Activated naive CD4-positive, alpha-beta T cell treated with anti-CD3 and anti-CD28 coated beads for 36 hours (primary cell): ENCODE measurements around the gene ANO6. TPM values are rescaled to one million over a fixed set of nuclear protein-coding genes. Genes with fewer than 3 reads are reported as not detected.
A peak's percentile ranks its signal among the peaks of the same experiment; 100 is the strongest.
"Not testable (repeated sequence)": the region's sequence is repeated elsewhere in the genome, so short reads cannot be mapped to it uniquely, and the experiment has no call there.

ENCODE experiments used
- CTCF ChIA-PET: fragments of 350-600 bp; sonication (Branson Sonifier 250); formaldehyde crosslinking; loops from one replicate; lab custom pipeline; 2021; ENCODE audit warnings: antibody characterized with exemption; lab: Charles Lee
- DNase-seq: peaks from one replicate; pipeline ENCODE4 v3.0.0-alpha.2; 2020
- H3K27ac Mint-ChIP-seq: one replicate; pipeline ENCODE4 v1.8.0; 2021; ENCODE audit warnings: mild to moderate bottlenecking, mixed read lengths
- H3K27me3 Mint-ChIP-seq: one replicate; pipeline ENCODE4 v1.8.0; 2021; ENCODE audit warnings: low read depth, mixed read lengths
- H3K36me3 Mint-ChIP-seq: one replicate; pipeline ENCODE4 v1.8.0; 2021; ENCODE audit warnings: low read depth, mixed read lengths
- H3K4me1 Mint-ChIP-seq: one replicate; pipeline ENCODE4 v1.8.0; 2021; ENCODE audit warnings: low read depth, mixed read lengths
- H3K4me3 Mint-ChIP-seq: one replicate; pipeline ENCODE4 v1.8.0; 2021; ENCODE audit warnings: mild to moderate bottlenecking, moderate library complexity, mixed read lengths
- H3K9me3 Mint-ChIP-seq: one replicate; pipeline ENCODE4 v1.8.0; 2021; ENCODE audit warnings: mixed read lengths
- intact Hi-C: fragments of 100-400 bp; cut with micrococcal nuclease; formaldehyde crosslinking; loops from one replicate; pipeline ENCODE4 v1.15.1; 2023
- total RNA-seq, 2 experiments: library from RNA; stranded (reverse); gene quantifications; one replicate each; pipeline ENCODE4 v1.2.3, GENCODE V29; 2021

Gene ANO6
- total RNA-seq, 2 experiments from 2014 or later = 12.9 to 14.6 TPM

DNA sequence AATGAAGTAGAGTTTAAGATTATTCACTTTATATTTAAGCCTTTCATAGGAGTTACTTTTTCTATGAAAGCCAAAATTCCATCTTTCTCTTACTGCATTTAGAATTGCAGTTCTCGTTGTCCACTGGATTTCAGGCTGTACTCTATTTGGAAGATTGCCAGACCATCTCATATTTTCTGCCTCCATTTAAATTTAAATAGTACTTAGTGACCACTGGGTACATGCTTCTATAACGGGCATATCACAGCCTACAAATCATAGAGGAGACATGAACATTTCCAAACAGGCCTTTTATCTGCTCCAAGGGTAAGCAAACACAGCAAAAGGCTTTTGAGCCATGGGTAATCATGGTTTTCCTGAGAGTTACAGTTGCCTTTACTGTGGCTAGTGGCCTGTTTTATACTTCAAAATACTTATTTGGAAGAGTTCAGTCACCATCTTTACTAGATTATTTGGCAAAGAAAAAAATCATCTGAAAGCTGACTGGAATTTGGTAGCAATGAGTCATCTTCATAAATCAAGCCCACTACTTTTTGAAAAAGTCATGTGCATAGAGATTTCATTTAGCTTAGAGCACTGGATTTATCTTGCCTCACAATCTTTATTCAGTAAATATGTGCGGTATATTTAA is 15.7 kb downstream of the ANO6 start:
- Mint-ChIP-seq H3K4me1 (peaks cover 60% of the 10 kb centered on the region), H3K4me3 (no peak overlapping the region), H3K27ac (no peak overlapping the region), H3K27me3 (no peaks in the 10 kb centered on the region), H3K36me3 (peaks cover under 1% of the 10 kb centered on the region), H3K9me3 (peaks cover under 1% of the 10 kb centered on the region)
- intact Hi-C loops = loop anchor here (5.0 to 10.0 kb wide), 5 partner anchors 286 to 1563 kb away; no protein-coding TSS in a partner anchor
- CTCF ChIA-PET = interaction anchor here (0.7 to 2.4 kb wide), 2 partner anchors 16 to 18 kb away, joined by 3 to 7 read pairs; partner anchors contain the start of gene ANO6
- no peak for DNase-seq

DNA sequence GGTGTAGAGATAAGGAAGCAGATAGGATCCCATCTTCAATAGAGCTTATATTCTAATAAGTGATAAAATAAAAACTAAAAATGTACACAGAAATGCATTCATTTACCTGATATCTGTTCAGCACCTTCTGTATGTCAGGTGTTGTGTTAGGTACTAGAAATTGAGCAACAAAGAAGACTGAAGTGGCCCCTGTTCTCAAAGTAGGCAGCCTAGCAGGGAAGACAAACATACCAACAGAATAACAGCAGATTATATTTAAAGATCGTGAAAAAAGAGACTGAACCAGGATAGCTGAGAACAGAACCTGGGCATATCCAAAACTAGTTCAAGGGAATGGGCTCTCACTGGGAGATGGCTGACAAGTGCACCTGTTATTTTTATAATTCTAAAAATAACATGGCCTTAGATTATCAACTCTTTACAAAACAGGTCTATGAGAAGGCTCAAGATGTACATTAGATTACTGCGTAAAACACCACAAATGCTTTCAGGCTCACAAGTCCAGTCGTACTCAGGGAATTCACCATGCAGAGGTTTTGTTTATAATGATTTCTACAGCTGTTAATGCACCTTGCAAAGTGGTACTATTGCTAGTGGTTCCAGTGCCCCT is 16.4 kb downstream of the ANO6 start:
- no peaks in the 10 kb centered on the region for H3K27me3 Mint-ChIP-seq
- intact Hi-C loops = loop anchor here (5.0 to 10.0 kb wide), 5 partner anchors 285 to 1563 kb away; no protein-coding TSS in a partner anchor
- no peak for DNase-seq
- peaks cover 4% of the 10 kb centered on the region for H3K36me3 Mint-ChIP-seq
- peaks cover 2% of the 10 kb centered on the region for H3K9me3 Mint-ChIP-seq
- peak overlapping the region; percentile 78 for H3K27ac Mint-ChIP-seq
- CTCF ChIA-PET = interaction anchor here (0.7 to 2.4 kb wide), 3 partner anchors 17 to 312 kb away, joined by 3 to 7 read pairs (median 3); partner anchors contain the start of gene ANO6
- peaks cover 66% of the 10 kb centered on the region for H3K4me1 Mint-ChIP-seq
- no peak overlapping the region for H3K4me3 Mint-ChIP-seq

DNA sequence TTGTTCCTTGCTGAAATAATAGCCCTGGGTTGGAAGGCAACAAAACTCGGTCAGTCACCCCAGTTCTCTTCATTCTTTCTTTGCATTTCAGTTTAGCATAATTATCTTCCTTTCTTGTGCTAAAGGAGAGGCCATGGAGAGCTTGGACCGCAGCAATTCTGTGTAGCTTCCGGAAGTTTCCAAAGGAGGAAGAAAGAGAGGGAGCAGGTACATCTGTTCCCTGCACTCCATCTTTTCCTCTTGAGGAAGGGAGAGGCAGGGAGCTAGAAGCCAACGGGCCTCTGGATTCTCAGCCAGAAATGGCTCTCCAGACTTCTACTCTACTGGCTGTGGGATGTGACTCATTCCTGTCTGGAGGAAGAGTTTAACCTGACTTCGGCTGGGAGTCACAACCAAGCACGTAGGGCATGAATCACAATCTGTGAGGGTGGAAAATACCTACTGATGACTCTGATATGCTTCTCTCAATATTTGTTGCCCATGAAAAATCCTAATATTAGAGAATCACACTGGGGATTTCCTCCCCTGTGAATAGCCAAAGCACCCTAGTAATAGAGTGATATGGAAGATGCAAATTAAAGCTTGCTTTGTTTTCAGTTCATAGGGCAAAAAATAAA is 17.0 kb downstream of the ANO6 start:
- CTCF ChIA-PET = interaction anchor here (0.6 to 2.4 kb wide), 3 partner anchors 17 to 311 kb away, joined by 3 to 7 read pairs (median 4); partner anchors contain the start of gene ANO6
- DNase-seq = peak; percentile 63
- H3K4me1 Mint-ChIP-seq = peaks cover 63% of the 10 kb centered on the region
- H3K4me3 Mint-ChIP-seq = no peak overlapping the region
- intact Hi-C loops = loop anchor here (1.0 to 10.0 kb wide), 7 partner anchors 18 to 1562 kb away; no protein-coding TSS in a partner anchor
- H3K27ac Mint-ChIP-seq = peak overlapping the region; percentile 78
- H3K9me3 Mint-ChIP-seq = peaks cover 2% of the 10 kb centered on the region
- H3K27me3 Mint-ChIP-seq = no peaks in the 10 kb centered on the region
- peaks cover 4% of the 10 kb centered on the region for H3K36me3 Mint-ChIP-seq

DNA sequence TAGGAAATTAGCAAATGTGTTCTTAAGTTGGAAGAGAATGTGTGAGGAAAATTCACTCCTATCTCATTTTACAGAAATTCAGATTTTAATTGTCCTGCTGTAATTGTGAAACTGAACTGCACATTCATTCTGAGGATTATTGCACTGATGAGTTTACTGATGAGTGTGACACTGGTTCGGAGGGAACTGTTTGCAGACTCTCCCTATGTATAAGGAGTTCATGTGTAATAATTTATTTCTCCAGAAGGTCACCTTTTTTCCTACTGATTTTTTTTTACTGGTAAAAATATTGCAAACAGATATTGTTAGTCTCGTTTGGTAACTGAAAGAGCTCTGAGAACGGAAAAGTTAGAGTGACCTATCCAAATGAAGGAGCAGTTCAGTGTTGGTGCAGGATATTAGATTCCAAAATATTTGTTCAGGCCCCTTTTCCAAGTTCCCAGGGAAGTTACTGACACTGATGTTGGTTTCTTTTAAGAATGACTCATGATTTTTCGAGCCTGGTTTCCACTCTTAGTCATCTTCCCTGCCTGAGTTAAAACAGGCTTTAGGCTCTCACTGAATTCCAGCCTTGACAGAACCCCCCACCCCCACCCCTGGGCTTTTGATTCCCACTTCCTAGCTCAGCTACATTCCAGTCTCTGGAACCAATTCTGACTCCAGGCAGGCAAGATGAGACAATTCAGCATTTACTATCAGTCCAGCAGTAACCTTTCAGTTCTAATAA is 18.4 kb downstream of the ANO6 start:
- Mint-ChIP-seq H3K4me1 (peaks cover 65% of the 10 kb centered on the region), H3K27me3 (no peaks in the 10 kb centered on the region), H3K27ac (peak overlapping the region; percentile 83), H3K9me3 (peaks cover 2% of the 10 kb centered on the region), H3K4me3 (peak overlapping the region; percentile 35), H3K36me3 (peaks cover 4% of the 10 kb centered on the region)
- CTCF ChIA-PET = interaction anchor here (0.6 to 1.2 kb wide), 2 partner anchors 10 to 97 kb away, joined by 3 read pairs; no protein-coding TSS in a partner anchor
- intact Hi-C loops = loop anchor here (1.0 to 10.0 kb wide), 10 partner anchors 10 to 1560 kb away; partner anchors contain the start of gene SCAF11
- no peak for DNase-seq

DNA sequence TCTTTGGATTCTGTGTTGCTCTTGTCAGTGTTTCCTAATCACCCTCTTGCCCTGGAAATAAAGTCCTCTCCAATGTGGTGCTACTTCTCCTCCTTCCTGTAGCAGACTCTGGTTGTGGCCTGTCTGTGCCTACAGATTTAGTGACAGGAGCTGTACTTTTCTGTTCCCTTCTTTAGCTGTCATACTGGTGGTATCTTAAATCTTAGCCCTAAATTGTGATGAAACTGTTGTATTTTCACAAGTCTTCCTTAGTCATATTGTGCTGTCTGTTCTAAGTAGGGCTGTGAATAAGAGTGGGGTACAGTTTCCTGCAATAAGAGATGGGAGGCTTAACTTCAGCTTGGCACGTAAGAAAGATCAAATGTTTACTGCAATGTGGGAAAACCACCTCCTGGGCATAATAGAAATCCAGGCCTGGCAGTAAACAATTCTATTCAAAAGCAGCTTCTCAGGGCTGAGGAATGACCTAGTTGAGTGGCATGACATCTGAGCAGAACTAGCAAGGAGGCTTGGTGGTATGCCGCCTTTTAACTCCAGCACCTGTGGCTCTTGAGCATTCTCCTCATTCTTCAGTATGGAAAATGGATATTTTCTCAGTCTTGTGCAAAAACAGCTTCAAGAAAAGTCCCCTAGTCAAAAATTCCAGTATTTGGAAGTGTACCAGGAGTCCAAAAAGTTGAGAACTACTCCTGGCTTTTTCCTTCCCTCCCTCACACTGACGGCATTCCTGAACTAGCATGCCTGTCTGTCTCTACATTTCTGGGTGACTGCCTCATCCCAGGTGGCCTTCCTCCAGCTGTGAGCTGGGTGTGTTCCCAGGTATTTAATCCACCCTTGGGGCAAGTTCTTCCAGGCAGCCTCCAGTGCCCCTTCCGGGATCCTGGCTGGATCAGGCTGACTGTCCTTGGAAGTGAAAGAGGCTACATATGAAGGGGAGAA is 19.5 kb downstream of the ANO6 start:
- peaks cover 2% of the 10 kb centered on the region for H3K9me3 Mint-ChIP-seq
- peaks cover 69% of the 10 kb centered on the region for H3K4me1 Mint-ChIP-seq
- no peaks in the 10 kb centered on the region for H3K27me3 Mint-ChIP-seq
- intact Hi-C loops = loop anchor here (1.0 to 10.0 kb wide), 7 partner anchors 43 to 1559 kb away; partner anchors contain the start of gene SCAF11
- peaks cover 4% of the 10 kb centered on the region for H3K36me3 Mint-ChIP-seq
- H3K27ac Mint-ChIP-seq = peak overlapping the region; percentile 83
- H3K4me3 Mint-ChIP-seq = peak overlapping the region; percentile 13
- CTCF ChIA-PET = interaction anchor here (0.6 to 1.2 kb wide), 2 partner anchors 9 to 96 kb away, joined by 3 read pairs; no protein-coding TSS in a partner anchor
- peak; percentile 25 for DNase-seq

DNA sequence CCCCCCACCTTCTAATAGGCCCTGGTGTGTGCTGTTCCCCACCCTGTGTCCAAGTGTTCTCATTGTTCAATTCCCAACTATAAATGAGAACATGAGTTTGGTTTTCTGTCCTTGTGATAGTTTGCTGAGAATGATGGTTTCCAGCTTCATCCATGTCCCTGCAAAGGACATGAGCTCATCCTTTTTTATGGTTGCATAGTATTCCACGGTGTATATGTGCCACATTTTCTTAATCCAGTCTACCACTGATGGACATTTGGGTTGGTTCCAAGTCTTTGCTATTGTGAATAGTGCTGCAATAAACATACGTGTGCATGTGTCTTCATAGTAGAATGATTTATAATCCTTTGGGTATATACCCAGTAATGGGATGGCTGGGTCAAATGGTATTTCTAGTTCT is 20.5 kb downstream of the ANO6 start:
- H3K27me3 Mint-ChIP-seq, H3K27ac Mint-ChIP-seq, DNase-seq, H3K4me3 Mint-ChIP-seq, H3K36me3 Mint-ChIP-seq, CTCF ChIA-PET, H3K9me3 Mint-ChIP-seq: not testable (repeated sequence)
- intact Hi-C loops = loop anchor here (10.0 kb wide), 3 partner anchors 382 to 1558 kb away; no protein-coding TSS in a partner anchor
- peaks cover 68% of the 10 kb centered on the region for H3K4me1 Mint-ChIP-seq

DNA sequence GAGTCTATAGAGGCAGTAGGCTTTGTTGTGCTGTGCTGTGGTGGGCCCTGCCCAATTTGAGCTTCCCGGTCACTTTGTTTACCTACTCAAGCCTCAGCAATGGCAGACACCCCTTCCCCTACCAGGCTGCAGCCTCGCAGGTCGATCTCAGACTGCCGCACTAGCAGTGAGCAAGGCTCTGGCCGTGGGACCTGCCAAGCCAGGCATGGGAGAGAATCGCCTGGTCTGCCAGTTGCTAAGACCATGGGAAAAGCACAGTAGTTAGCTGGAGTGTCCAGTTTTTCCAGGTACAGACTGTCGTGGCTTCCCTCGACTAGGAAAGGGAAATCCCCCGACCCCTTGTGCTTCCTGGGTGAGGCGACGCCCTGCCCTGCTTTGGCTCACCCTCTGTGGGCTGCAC is 26.3 kb downstream of the ANO6 start:
- Mint-ChIP-seq H3K27ac (no peak overlapping the region), H3K27me3 (no peaks in the 10 kb centered on the region)
- CTCF ChIA-PET = no interaction called here

DNA sequence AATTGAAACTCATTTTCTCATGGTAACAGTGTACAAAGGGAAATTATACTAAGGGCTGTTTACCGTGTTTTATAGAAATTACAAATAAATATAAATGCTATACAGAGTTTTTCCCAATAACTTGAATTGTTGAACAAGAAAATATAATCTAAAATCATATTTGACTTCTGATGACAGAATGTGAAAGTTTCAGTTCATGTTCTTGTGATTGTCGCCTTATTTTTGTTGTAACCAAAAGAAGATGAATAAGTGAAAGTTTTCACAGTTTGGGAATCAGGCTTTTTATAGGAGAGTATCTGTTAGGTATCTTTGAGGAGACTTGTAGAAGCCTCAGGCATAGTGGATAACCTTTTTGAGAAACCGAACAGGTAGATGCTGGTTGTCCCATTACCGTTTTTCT is 28.1 kb downstream of the ANO6 start:
- no peak overlapping the region for H3K27ac Mint-ChIP-seq
- no peaks in the 10 kb centered on the region for H3K27me3 Mint-ChIP-seq
- H3K36me3 Mint-ChIP-seq = peaks cover 3% of the 10 kb centered on the region
- CTCF ChIA-PET = interaction anchor here (1.1 kb wide), 1 partner anchor 29 kb away, joined by 3 read pairs; no protein-coding TSS in a partner anchor
- intact Hi-C loops = loop anchor here (1.0 kb wide), 1 partner anchor 10 kb away; no protein-coding TSS in a partner anchor
- no peak overlapping the region for H3K4me3 Mint-ChIP-seq
- peaks cover 32% of the 10 kb centered on the region for H3K4me1 Mint-ChIP-seq
- DNase-seq = no peak
- H3K9me3 Mint-ChIP-seq = no peaks in the 10 kb centered on the region

More for the DNA sequence above, 26.3 kb downstream of the ANO6 start:
- Mint-ChIP-seq H3K4me1 (peaks cover 35% of the 10 kb centered on the region), H3K36me3 (peaks cover 2% of the 10 kb centered on the region), H3K4me3 (no peak overlapping the region), H3K9me3 (no peaks in the 10 kb centered on the region)
- intact Hi-C loops = no loop called here
- DNase-seq = no peak

DNA sequence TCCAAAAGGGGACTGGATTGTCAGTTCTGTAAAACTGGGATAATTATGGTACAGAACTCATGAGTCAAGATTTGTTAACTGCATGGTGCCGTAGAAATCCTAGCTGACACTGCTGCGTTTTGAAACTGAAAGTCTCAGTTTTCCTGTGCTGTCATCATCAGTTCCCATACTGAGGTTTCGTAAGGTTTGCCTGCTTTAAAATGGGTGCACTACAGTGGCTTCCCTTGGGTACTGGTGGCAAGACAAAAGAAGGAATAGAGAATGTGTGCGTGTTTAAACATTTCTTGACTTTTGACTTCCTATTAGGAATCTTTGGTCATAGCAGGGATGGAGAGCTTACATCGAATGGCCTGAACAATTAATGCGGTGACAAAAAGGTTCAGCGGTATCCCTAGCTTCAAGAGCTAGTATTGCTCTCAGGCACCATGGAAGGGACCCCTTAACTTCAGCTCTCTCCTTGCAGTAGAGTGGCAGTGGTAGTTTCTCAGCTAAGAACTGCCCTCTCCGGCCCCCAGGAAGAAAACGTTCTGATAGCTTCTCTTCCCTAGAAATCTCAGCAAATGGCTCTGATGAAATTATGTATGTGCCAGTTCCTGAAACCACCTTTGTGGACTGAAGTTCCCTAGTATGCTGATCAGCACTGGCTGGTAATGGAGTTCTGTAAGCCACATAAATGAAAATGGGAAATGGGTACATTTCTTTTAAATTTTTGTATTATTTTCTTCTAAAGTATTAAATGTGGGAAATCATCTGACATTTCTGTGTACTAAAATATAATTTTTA is 28.9 kb downstream of the ANO6 start:
- intact Hi-C loops = loop anchor here (1.0 kb wide), 1 partner anchor 10 kb away; no protein-coding TSS in a partner anchor
- peaks cover 3% of the 10 kb centered on the region for H3K36me3 Mint-ChIP-seq
- CTCF ChIA-PET = interaction anchor here (0.9 to 1.1 kb wide), 2 partner anchors 10 to 30 kb away, joined by 3 read pairs; no protein-coding TSS in a partner anchor
- DNase-seq = peak; percentile 23
- H3K9me3 Mint-ChIP-seq = no peaks in the 10 kb centered on the region
- no peaks in the 10 kb centered on the region for H3K27me3 Mint-ChIP-seq
- no peak overlapping the region for H3K27ac Mint-ChIP-seq
- no peak overlapping the region for H3K4me3 Mint-ChIP-seq
- H3K4me1 Mint-ChIP-seq = peaks cover 24% of the 10 kb centered on the region

DNA sequence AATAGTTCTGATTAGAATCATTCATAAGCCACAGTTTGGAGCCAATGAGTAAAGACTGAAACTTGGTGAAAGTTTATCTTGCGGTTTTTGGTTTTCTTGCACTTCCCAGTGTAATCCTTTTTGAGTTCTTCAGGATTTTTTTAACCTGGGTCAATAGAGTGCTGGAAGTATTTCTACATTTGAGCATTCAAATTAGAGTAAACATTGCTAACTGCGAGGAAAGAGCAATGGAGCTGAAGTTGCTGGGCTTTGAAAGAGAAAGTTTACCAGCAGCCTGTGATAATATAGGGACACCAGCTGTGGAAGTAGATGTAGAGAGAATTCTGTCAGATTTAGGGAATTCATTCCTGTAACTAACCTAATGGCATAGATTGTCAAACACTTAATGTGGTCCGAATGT is 30.3 kb downstream of the ANO6 start:
- Mint-ChIP-seq H3K4me1 (peaks cover 22% of the 10 kb centered on the region), H3K27me3 (no peaks in the 10 kb centered on the region), H3K4me3 (no peak overlapping the region)

More for the DNA sequence above, 30.3 kb downstream of the ANO6 start:
- CTCF ChIA-PET = no interaction called here
- Mint-ChIP-seq H3K9me3 (no peaks in the 10 kb centered on the region), H3K36me3 (peaks cover 3% of the 10 kb centered on the region), H3K27ac (no peak overlapping the region)
- no peak for DNase-seq
- intact Hi-C loops = no loop called here
